HG03039 (cell line): ENCODE results near the gene TIMM23B.
"Not testable (repeated sequence)": the region's sequence is repeated elsewhere in the genome, so short reads cannot be mapped to it uniquely, and the experiment has no call there.

Experiments
- ATAC-seq: cut with Tn5 transposase; IDR thresholded peaks from one replicate; pipeline ENCODE4 v1.9.1; 2021; ENCODE audit warnings: mild to moderate bottlenecking, moderate library complexity; ENCODE audit not compliant: unreplicated experiment

TIMM23B gene

GRCh38 chr10:49941447-49942338, at the start of gene TIMM23B, which contains the start of gene PARG:
Gene TIMM23B (plus strand): TSS chr10:49942053. CDS start chr10:49942195, 142 bp downstream.
Gene PARG (minus strand): TSS chr10:49942027. CDS start chr10:49941725, 302 bp downstream.
- peak; percentile 66 for ATAC-seq

- ATAC-seq: not testable (repeated sequence)
These were observed 41.9 kb upstream of the TIMM23B start for GRCh38 chr10:49899999-49900398.

- ATAC-seq: not testable (repeated sequence)
These were observed 41.4 kb upstream of the TIMM23B start for GRCh38 chr10:49900406-49900805.

- not testable (repeated sequence) for ATAC-seq
These were observed 38.0 kb upstream of the TIMM23B start for GRCh38 chr10:49903829-49904228.

- not testable (repeated sequence) for ATAC-seq
These were observed 33.4 kb upstream of the TIMM23B start for GRCh38 chr10:49908290-49909080.

GRCh38 chr10:49910295-49910694, 31.6 kb upstream of the TIMM23B start:
- ATAC-seq: not testable (repeated sequence)

GRCh38 chr10:49916451-49916850, 25.4 kb upstream of the TIMM23B start:
- ATAC-seq: not testable (repeated sequence)

GRCh38 chr10:49917927-49918326, 23.9 kb upstream of the TIMM23B start:
- ATAC-seq: not testable (repeated sequence)

GRCh38 chr10:49922041-49922440, 19.8 kb upstream of the TIMM23B start:
- ATAC-seq: not testable (repeated sequence)

- ATAC-seq: not testable (repeated sequence)
These were observed 18.3 kb upstream of the TIMM23B start for GRCh38 chr10:49923572-49923971.

GRCh38 chr10:49931276-49931675, 10.6 kb upstream of the TIMM23B start:
- ATAC-seq: not testable (repeated sequence)

GRCh38 chr10:49931959-49932728, 9.7 kb upstream of the TIMM23B start:
- not testable (repeated sequence) for ATAC-seq

- not testable (repeated sequence) for ATAC-seq
These were observed 469 bp downstream of the TIMM23B start for GRCh38 chr10:49942339-49942705.

- not testable (repeated sequence) for ATAC-seq
These were observed 1.8 kb downstream of the TIMM23B start for GRCh38 chr10:49943607-49944006.

- peak; percentile 71 for ATAC-seq
These were observed 6.3 kb downstream of the TIMM23B start for GRCh38 chr10:49948142-49948541.

- not testable (repeated sequence) for ATAC-seq
These were observed 6.9 kb downstream of the TIMM23B start for GRCh38 chr10:49948737-49949136.

- ATAC-seq: not testable (repeated sequence)
These were observed 10.2 kb downstream of the TIMM23B start for GRCh38 chr10:49952006-49952405.

GRCh38 chr10:49953122-49953521, 11.3 kb downstream of the TIMM23B start:
- not testable (repeated sequence) for ATAC-seq

GRCh38 chr10:49970331-49970857, 28.5 kb downstream of the TIMM23B start:
- ATAC-seq: not testable (repeated sequence)

GRCh38 chr10:49971466-49971865, 29.6 kb downstream of the TIMM23B start:
- ATAC-seq: not testable (repeated sequence)
